Uterus (tissue), 4 donors: ENCODE results near the gene TMEM201. TPM values are rescaled to one million over a fixed set of nuclear protein-coding genes. Genes with fewer than 3 reads are reported as not detected.
A peak's percentile ranks its signal among the peaks of the same experiment; 100 is the strongest.

Source experiments
- DNase-seq, 2 donors: peaks; one replicate each; pipeline ENCODE4 v3.0.0-alpha.2; 2019 to 2020
- H3K27ac ChIP-seq, 2 donors: fragments of 200-600 bp; sonication (generic); 1 replicate in 1 of 2; 2 replicates in 1 of 2; pipeline ENCODE4 v1.5.1; 2016 to 2018
- H3K27me3 ChIP-seq, 2 donors: fragments of 200-600 bp; sonication (generic); one replicate each; pipeline ENCODE4 v1.5.1; 2018 to 2019; ENCODE audit warnings: control low read depth in 1 of 2
- H3K36me3 ChIP-seq, 2 donors: fragments of 200-600 bp; sonication (generic); one replicate each; pipeline ENCODE4 v1.5.1; 2019; ENCODE audit warnings: control low read depth in 1 of 2
- H3K4me1 ChIP-seq, 2 donors: fragments of 200-600 bp; sonication (generic); one replicate each; pipeline ENCODE4 v1.5.1; 2018 to 2019; ENCODE audit warnings: control low read depth in 1 of 2
- H3K4me3 ChIP-seq, 2 donors: fragments of 200-600 bp; sonication (generic); 1 replicate in 1 of 2; 2 replicates in 1 of 2; pipeline ENCODE4 v1.5.1; 2018 to 2019; ENCODE audit warnings: mild to moderate bottlenecking in 1 of 2
- H3K9me3 ChIP-seq, 2 donors: fragments of 200-600 bp; sonication (generic); one replicate each; pipeline ENCODE4 v1.5.1; 2019; ENCODE audit warnings: control low read depth in 1 of 2
- CTCF ChIP-seq, 4 experiments: fragments of 200-600 bp in 2 of 4; fragments of 450-650 bp in 2 of 4; sonication (generic) in 2 of 4; IDR thresholded peaks; one replicate each; pipeline ENCODE4 v1.5.1; 2016 to 2019; ENCODE audit warnings: antibody characterized with exemption in 4 of 4, mild to moderate bottlenecking in 2 of 4, moderate library complexity in 1 of 4
- POLR2A ChIP-seq, 2 donors: fragments of 450-650 bp; IDR thresholded peaks; one replicate each; pipeline ENCODE4 v1.6.1; 2016; ENCODE audit warnings: antibody characterized with exemption in 2 of 2, mild to moderate bottlenecking in 1 of 2, moderate library complexity in 1 of 2
- intact Hi-C: fragments of 100-400 bp; cut with DNase I; formaldehyde crosslinking; loops from one replicate; pipeline ENCODE4 v1.15.1; 2023; ENCODE audit warnings: low total_unique reads
- total RNA-seq, 4 donors: library from RNA; depleted of rRNA in 3 of 4; stranded (reverse); fragments of >200 nt in 3 of 4; gene quantifications; one replicate each; pipeline versions ENCODE4 v1.1.0 to v1.2.4, GENCODE V29; 2014 to 2023
- donor health status: DM: yes; HTN: yes; CAD: no.

Gene TMEM201
- total RNA-seq, 4 donors from 2014 or later = 0.29 to 20.2 (median 4.0) TPM

DNA sequence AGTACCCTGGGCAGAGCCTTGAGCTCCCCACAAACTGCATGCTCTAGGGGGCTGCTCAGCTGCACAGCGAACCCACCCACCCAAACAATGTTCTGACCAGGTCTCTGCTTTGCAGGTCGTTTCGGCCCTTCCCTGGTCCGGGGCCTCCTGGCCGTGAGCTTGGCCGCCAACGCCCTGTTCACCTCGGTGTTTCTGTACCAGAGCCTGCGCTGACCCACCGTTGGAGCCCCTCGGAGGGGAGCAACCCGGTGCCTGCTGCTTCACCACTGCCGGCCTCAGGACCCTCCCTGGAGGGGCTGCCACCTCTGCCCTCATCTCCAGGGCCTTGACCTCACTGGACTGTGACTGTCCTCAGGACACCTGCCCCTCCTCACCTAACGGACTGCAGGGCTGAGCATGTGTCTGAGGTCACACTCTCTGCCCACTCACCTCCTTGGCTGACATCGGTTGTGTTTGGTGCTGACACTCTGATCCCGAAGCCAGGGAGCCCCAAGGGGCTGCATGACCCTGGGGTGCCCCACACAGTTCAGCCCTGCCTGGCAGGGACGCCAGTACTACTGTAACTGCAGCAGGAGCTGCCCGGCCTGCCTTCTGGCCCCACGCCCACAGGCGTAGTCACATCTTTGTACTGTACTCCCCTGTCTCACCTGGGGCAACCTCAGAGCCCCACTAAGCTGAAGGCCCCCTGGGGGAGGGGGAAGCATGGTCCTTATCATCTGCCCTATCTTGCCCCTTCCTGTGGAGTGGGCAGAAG lies 24.3 kb downstream of the TMEM201 start:
- Histone ChIP-seq H3K27me3 (no peaks in the 10 kb centered on the region), H3K4me3 (no peak overlapping the region), H3K36me3 (no peaks in the 10 kb centered on the region), H3K9me3 (no peaks in the 10 kb centered on the region), H3K27ac (no peak overlapping the region), H3K4me1 (no peaks in the 10 kb centered on the region)
- DNase-seq = no peak
- TF ChIP-seq POLR2A (IDR thresholded peaks at IDR 0.05) (no peak), CTCF (IDR thresholded peaks at IDR 0.05) (no peak)
- intact Hi-C loops = no loop called here

DNA sequence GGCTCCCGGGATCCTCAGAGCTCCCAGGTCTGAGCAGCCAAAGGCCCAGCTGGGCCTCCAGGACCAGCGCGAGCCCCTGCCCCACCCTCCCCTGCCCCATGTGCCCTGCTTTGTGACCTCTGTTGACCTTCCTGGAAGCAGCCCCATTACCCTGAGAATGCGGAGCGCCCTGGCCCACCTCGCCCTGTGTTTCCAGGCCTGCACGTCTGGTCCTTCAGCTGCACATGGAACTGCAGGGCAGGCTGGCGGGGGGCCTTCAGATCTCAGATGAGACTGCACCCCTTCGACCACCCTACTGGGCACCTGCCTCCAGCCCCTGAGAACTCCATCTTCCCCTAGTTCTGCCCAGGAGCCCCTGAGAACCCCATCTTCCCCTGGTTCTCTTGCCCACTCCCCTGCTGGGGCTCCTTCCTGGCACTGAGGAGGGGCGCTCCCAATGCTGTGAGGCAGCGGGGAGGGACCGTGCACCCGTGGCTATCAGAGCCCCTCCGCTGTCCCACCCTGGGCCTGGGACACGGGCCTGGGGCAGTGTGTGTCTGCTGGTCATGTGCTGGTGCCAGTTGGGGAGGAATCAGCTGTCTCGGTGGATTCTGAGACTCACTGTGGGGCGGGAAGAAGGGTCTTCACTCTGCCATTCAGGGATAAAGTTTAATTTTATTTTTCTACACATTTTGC lies 25.1 kb downstream of the TMEM201 start:
- TF ChIP-seq POLR2A (IDR thresholded peaks at IDR 0.05) = no peak
- TF ChIP-seq CTCF (IDR thresholded peaks at IDR 0.05) = no peak
- Histone ChIP-seq H3K36me3 (no peaks in the 10 kb centered on the region), H3K9me3 (no peaks in the 10 kb centered on the region), H3K27ac (no peak overlapping the region), H3K4me1 (no peaks in the 10 kb centered on the region), H3K4me3 (no peak overlapping the region), H3K27me3 (no peaks in the 10 kb centered on the region)
- intact Hi-C loops = no loop called here
- DNase-seq = no peak

DNA sequence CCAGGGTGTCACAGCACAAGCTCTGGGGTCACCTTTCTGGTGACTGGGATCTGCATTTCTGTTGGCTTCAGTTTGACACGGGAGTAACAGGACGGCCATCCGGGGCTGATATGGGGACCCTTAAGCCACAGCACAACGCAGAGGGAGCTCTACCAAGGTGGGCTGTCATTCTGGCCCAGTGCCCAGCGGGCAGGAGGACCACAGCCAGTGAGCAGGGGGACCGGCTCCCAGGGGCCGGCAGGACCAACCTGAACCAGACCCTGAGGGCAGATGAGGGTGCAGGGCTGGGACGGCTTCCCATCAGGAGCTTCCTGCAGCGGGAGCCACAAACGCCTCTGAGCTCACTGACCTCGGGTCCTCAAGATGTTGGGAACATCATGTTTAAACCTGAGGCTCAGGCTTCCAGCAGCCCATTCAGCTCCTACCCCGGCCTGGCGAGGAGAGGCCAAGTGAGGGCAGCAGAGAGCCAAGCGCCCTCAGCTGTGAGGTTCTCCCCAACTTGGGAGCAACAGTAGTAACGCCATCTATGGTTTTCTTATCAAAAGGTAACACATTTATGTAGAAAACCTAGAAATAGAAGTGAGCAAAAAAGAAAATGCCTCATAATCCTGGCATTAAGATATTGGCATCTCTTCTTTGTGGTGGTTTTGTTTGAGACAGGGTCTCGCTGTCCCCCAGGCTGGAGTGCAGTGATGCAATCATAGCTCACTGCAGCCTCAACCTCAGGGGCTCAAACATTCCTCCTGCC lies 26.8 kb downstream of the TMEM201 start:
- Histone ChIP-seq H3K9me3 (no peaks in the 10 kb centered on the region), H3K4me1 (no peaks in the 10 kb centered on the region), H3K36me3 (no peaks in the 10 kb centered on the region), H3K27me3 (no peaks in the 10 kb centered on the region), H3K27ac (no peak overlapping the region), H3K4me3 (no peak overlapping the region)
- peak in 3 of 4 experiments; percentile 12 to 50 (median 14) for TF ChIP-seq CTCF (IDR thresholded peaks at IDR 0.05)
- TF ChIP-seq POLR2A (IDR thresholded peaks at IDR 0.05) = no peak
- DNase-seq = peak in 1 of 2 donors; percentile 33
- intact Hi-C loops = no loop called here

GRCh38 chr1:9618909-9619679 lies 30.4 kb downstream of the TMEM201 start:
- no peak for DNase-seq
- no peaks in the 10 kb centered on the region for H3K4me1 ChIP-seq
- intact Hi-C loops = no loop called here
- no peak overlapping the region for H3K27ac ChIP-seq
- no peaks in the 10 kb centered on the region for H3K36me3 ChIP-seq
- TF ChIP-seq POLR2A (IDR thresholded peaks at IDR 0.05) = no peak
- TF ChIP-seq CTCF (IDR thresholded peaks at IDR 0.05) = no peak
- no peaks in the 10 kb centered on the region for H3K27me3 ChIP-seq
- H3K4me3 ChIP-seq = no peak overlapping the region
- H3K9me3 ChIP-seq = no peaks in the 10 kb centered on the region
